Small intestine (tissue), 16 donors: ENCODE data around the gene PRELID1. TPM values are rescaled to one million over a fixed set of nuclear protein-coding genes. Genes with fewer than 3 reads are reported as not detected.
"Not testable (repeated sequence)": the region's sequence is repeated elsewhere in the genome, so short reads cannot be mapped to it uniquely, and the experiment has no call there.

ENCODE experiments used
- DNase-seq, 2 donors: peaks; one replicate each; pipeline versions ENCODE4 v3.0.0 to v3.0.0-alpha.2; 2013
- FAIRE-seq: peaks from 2 replicates; lab custom pipeline; 2012; peaks lifted over from hg19 to GRCh38; lab: Jason Lieb, UNC
- H3K27ac ChIP-seq, 3 donors: one replicate each; pipeline ENCODE4 v1.5.1; 2013; ENCODE audit warnings: low read length in 2 of 3, mild to moderate bottlenecking in 2 of 3, control low read depth in 1 of 3, inconsistent platforms in 1 of 3, low read depth in 1 of 3, moderate library complexity in 1 of 3
- H3K27me3 ChIP-seq, 3 donors: one replicate each; pipeline ENCODE4 v1.6.1; 2013; ENCODE audit warnings: low read length in 3 of 3, inconsistent platforms in 1 of 3; ENCODE audit not compliant: control insufficient read depth in 3 of 3, insufficient read depth in 3 of 3
- H3K36me3 ChIP-seq, 3 donors: one replicate each; pipeline ENCODE4 v1.6.1; 2013; ENCODE audit warnings: low read length in 3 of 3, inconsistent platforms in 1 of 3, low read depth in 1 of 3, mild to moderate bottlenecking in 1 of 3, moderate library complexity in 1 of 3; ENCODE audit not compliant: control insufficient read depth in 3 of 3, insufficient read depth in 2 of 3
- H3K4me1 ChIP-seq, 3 donors: one replicate each; pipeline ENCODE4 v1.6.1; 2013; ENCODE audit warnings: low read length in 2 of 3, inconsistent platforms in 1 of 3, low read depth in 1 of 3, mild to moderate bottlenecking in 1 of 3, moderate library complexity in 1 of 3; ENCODE audit not compliant: control insufficient read depth in 3 of 3, insufficient read depth in 2 of 3
- H3K4me3 ChIP-seq, 3 donors: one replicate each; pipeline ENCODE4 v1.5.1; 2013; ENCODE audit warnings: low read length in 3 of 3, control low read depth in 1 of 3, inconsistent platforms in 1 of 3, low read depth in 1 of 3, mild to moderate bottlenecking in 1 of 3, moderate library complexity in 1 of 3
- H3K9me3 ChIP-seq, 2 donors: one replicate each; pipeline ENCODE4 v1.6.1; 2013; ENCODE audit warnings: low read depth in 1 of 2, low read length in 1 of 2; ENCODE audit not compliant: control insufficient read depth in 2 of 2, insufficient read depth in 1 of 2
- WGBS, 3 donors: extraction: QIAGEN DNeasy Blood & Tissue Kit; methylation state at CpG; one replicate each; pipeline ENCODE4 v1.1.7; 2013; 5-methylcytosine and 5-hydroxymethylcytosine counted together
- long read RNA-seq, 10 donors: transcript quantifications; one replicate each; lab custom pipeline, GENCODE V29; 2026
- polyA plus RNA-seq, 4 donors: library from polyadenylated mRNA; stranded (reverse) in 3 of 4; unstranded in 1 of 4; fragments of 200-250 nt in 3 of 4; fragments of 120-200 nt in 1 of 4; gene quantifications; one replicate each; pipeline versions ENCODE4 v1.2.1 to v1.2.3, GENCODE V29; 2013
- donor health status: healthy with polysubstance abuse.
- donor health status: control.
- donor health status: control.
- donor health status: Bipolar disorder and iron deficiency.
- donor health status: healthy.

Gene PRELID1
- 100 to 1,000 TPM; 278 to 457 (median 339) TPM for polyA plus RNA-seq
- long read RNA-seq, donor 1, transcript PRELID1-201 (5 exons, 1,261 nt): major isoform, 462 of 690 reads
- long read RNA-seq, donor 1, transcript PRELID1-208 (3 exons, 778 nt): minor isoform, 7 of 690 reads
- long read RNA-seq, donor 1, partial matches to known transcripts: 213 of 690 reads
- long read RNA-seq, donor 1, other reads (novel, unspliced or antisense): 7 of 690 reads
- long read RNA-seq, donor 2, transcript PRELID1-201 (5 exons, 1,261 nt): major isoform, 111 of 160 reads
- long read RNA-seq, donor 2, partial matches to known transcripts: 41 of 160 reads
- long read RNA-seq, donor 2, other reads (novel, unspliced or antisense): 7 of 160 reads
- long read RNA-seq, donor 3, transcript PRELID1-201 (5 exons, 1,261 nt): major isoform, 115 of 180 reads
- long read RNA-seq, donor 3, partial matches to known transcripts: 61 of 180 reads
- long read RNA-seq, donor 3, other reads (novel, unspliced or antisense): 0 of 180 reads
- long read RNA-seq, donor 4, partial matches to known transcripts: 0 of 3 reads
- long read RNA-seq, donor 4, other reads (novel, unspliced or antisense): 0 of 3 reads
- long read RNA-seq, donor 5, transcript PRELID1-201 (5 exons, 1,261 nt): major isoform, 31 of 55 reads
- long read RNA-seq, donor 5, partial matches to known transcripts: 22 of 55 reads
- long read RNA-seq, donor 5, other reads (novel, unspliced or antisense): 0 of 55 reads
- long read RNA-seq, donor 6, transcript PRELID1-201 (5 exons, 1,261 nt): major isoform, 136 of 214 reads
- long read RNA-seq, donor 6, partial matches to known transcripts: 76 of 214 reads
- long read RNA-seq, donor 6, other reads (novel, unspliced or antisense): 0 of 214 reads
- long read RNA-seq, donor 7, transcript PRELID1-201 (5 exons, 1,261 nt): major isoform, 77 of 109 reads
- long read RNA-seq, donor 7, partial matches to known transcripts: 30 of 109 reads
- long read RNA-seq, donor 7, other reads (novel, unspliced or antisense): 0 of 109 reads
- long read RNA-seq, donor 8, transcript PRELID1-201 (5 exons, 1,261 nt): major isoform, 8 of 8 reads
- long read RNA-seq, donor 8, partial matches to known transcripts: 0 of 8 reads
- long read RNA-seq, donor 8, other reads (novel, unspliced or antisense): 0 of 8 reads
- long read RNA-seq, donor 9, transcript PRELID1-201 (5 exons, 1,261 nt): major isoform, 47 of 73 reads
- long read RNA-seq, donor 9, partial matches to known transcripts: 24 of 73 reads
- long read RNA-seq, donor 9, other reads (novel, unspliced or antisense): 0 of 73 reads
- long read RNA-seq, donor 10, transcript PRELID1-201 (5 exons, 1,261 nt): major isoform, 116 of 163 reads
- long read RNA-seq, donor 10, partial matches to known transcripts: 40 of 163 reads
- long read RNA-seq, donor 10, other reads (novel, unspliced or antisense): 5 of 163 reads

- Histone ChIP-seq H3K36me3 (peaks cover 0 to 63% (median 5%) of the 10 kb centered on the region in 3 donors), H3K9me3 (no peaks in the 10 kb centered on the region), H3K27ac (peak within 1 kb of the TSS; percentile 76 to 96 (median 92)), H3K4me1 (peaks cover 7 to 41% (median 10%) of the 10 kb centered on the region in 3 donors), H3K4me3 (peak within 1 kb of the TSS; percentile 84 to 95 (median 89)), H3K27me3 (no peaks in the 10 kb centered on the region)
- FAIRE-seq: no peak
- DNase-seq: peak; percentile 79 to 93
- WGBS, 3 donors: 0 to 1% (median 0%) methylated on average over 60 to 100 of the region's 100 CpGs
Measured at GRCh38 chr5:177303121-177303924, at the start of gene PRELID1, which contains the start of gene RAB24. Gene PRELID1, plus strand, starts transcription at chr5:177303799. Its CDS starts 187 bp downstream, at chr5:177303986. Gene RAB24, minus strand, starts transcription at chr5:177303719. Its CDS starts 431 bp downstream, at chr5:177303288.

- H3K36me3 ChIP-seq: peaks cover 15 to 55% (median 22%) of the 10 kb centered on the region in 3 donors
- no peak for FAIRE-seq
- no peaks in the 10 kb centered on the region for H3K4me1 ChIP-seq
Measured at GRCh38 chr5:177256296-177256695, 47.3 kb upstream of the PRELID1 start.

GRCh38 chr5:177258711-177259110, 44.9 kb upstream of the PRELID1 start:
- 94 to 97% (median 96%) methylated on average over 7 of the region's 7 CpGs for WGBS, 3 donors
- not testable (repeated sequence) for H3K27ac ChIP-seq, FAIRE-seq, H3K9me3 ChIP-seq, H3K4me3 ChIP-seq, H3K27me3 ChIP-seq, DNase-seq, H3K4me1 ChIP-seq
- peaks cover 8 to 56% (median 12%) of the 10 kb centered on the region in 3 donors for H3K36me3 ChIP-seq

More at GRCh38 chr5:177256296-177256695, 47.3 kb upstream of the PRELID1 start:
- DNase-seq: no peak
- H3K4me3 ChIP-seq: no peak overlapping the region
- H3K9me3 ChIP-seq: no peaks in the 10 kb centered on the region
- H3K27me3 ChIP-seq: no peaks in the 10 kb centered on the region
- WGBS, 3 donors: 44 to 61% (median 50%) methylated on average over 5 of the region's 5 CpGs
- no peak overlapping the region for H3K27ac ChIP-seq

- H3K27ac ChIP-seq: no peak overlapping the region
- peaks cover 6 to 52% (median 13%) of the 10 kb centered on the region in 3 donors for H3K36me3 ChIP-seq
- H3K4me3 ChIP-seq: no peak overlapping the region
- H3K27me3 ChIP-seq: no peaks in the 10 kb centered on the region
- FAIRE-seq (no peak), DNase-seq (no peak)
- 91 to 97% (median 96%) methylated on average over 7 of the region's 7 CpGs for WGBS, 3 donors
- no peaks in the 10 kb centered on the region for H3K4me1 ChIP-seq
- no peaks in the 10 kb centered on the region for H3K9me3 ChIP-seq
Measured at GRCh38 chr5:177260961-177261360, 42.6 kb upstream of the PRELID1 start.

- FAIRE-seq (peak; percentile 64), DNase-seq (no peak)
- WGBS, 3 donors: 56 to 83% (median 74%) methylated on average over 1 of the region's 1 CpG
- Histone ChIP-seq H3K4me3 (no peak overlapping the region), H3K9me3 (no peaks in the 10 kb centered on the region), H3K27ac (no peak overlapping the region), H3K27me3 (no peaks in the 10 kb centered on the region), H3K4me1 (no peaks in the 10 kb centered on the region), H3K36me3 (peaks cover 11 to 52% (median 17%) of the 10 kb centered on the region in 3 donors)
Measured at GRCh38 chr5:177261510-177261909, 42.1 kb upstream of the PRELID1 start.

- FAIRE-seq (no peak), DNase-seq (no peak)
- peaks cover 5 to 39% (median 13%) of the 10 kb centered on the region in 3 donors for H3K36me3 ChIP-seq
- no peaks in the 10 kb centered on the region for H3K4me1 ChIP-seq
- H3K9me3 ChIP-seq: no peaks in the 10 kb centered on the region
- no peak overlapping the region for H3K4me3 ChIP-seq
- 85 to 94% (median 93%) methylated on average over 1 of the region's 1 CpG for WGBS, 3 donors
- H3K27ac ChIP-seq: no peak overlapping the region
- no peaks in the 10 kb centered on the region for H3K27me3 ChIP-seq
Measured at GRCh38 chr5:177264178-177264577, 39.4 kb upstream of the PRELID1 start.

- peak overlapping the region in 1 of 3 donors; percentile 24 for H3K27ac ChIP-seq
- no peaks in the 10 kb centered on the region for H3K9me3 ChIP-seq
- H3K27me3 ChIP-seq: no peaks in the 10 kb centered on the region
- FAIRE-seq (no peak), DNase-seq (no peak)
- 94 to 96% (median 94%) methylated on average over 16 of the region's 16 CpGs for WGBS, 3 donors
- peaks cover 9 to 39% (median 21%) of the 10 kb centered on the region in 3 donors for H3K36me3 ChIP-seq
- H3K4me3 ChIP-seq: no peak overlapping the region
- no peaks in the 10 kb centered on the region for H3K4me1 ChIP-seq
Measured at GRCh38 chr5:177265395-177265794, 38.2 kb upstream of the PRELID1 start.
